ENCODE data around the gene MACROD2. TPM values are rescaled to one million over a fixed set of nuclear protein-coding genes. Genes with fewer than 3 reads are reported as not detected.

Gene MACROD2
- total RNA-seq, 1 donor from 2014 or later: 6.4 TPM

GRCh38 chr20:15642676-15643075 is 1647.4 kb downstream of the MACROD2 start:
- DNase-seq (ENCODE audit: low read depth, low spot score): no peak
- no peaks in the 10 kb centered on the region for H3K27me3 Mint-ChIP-seq (ENCODE audit: low read depth)
- peaks cover 16% of the 10 kb centered on the region for H3K4me1 Mint-ChIP-seq
- H3K4me3 Mint-ChIP-seq: no peak overlapping the region
- TF ChIP-seq, protein P1, sequence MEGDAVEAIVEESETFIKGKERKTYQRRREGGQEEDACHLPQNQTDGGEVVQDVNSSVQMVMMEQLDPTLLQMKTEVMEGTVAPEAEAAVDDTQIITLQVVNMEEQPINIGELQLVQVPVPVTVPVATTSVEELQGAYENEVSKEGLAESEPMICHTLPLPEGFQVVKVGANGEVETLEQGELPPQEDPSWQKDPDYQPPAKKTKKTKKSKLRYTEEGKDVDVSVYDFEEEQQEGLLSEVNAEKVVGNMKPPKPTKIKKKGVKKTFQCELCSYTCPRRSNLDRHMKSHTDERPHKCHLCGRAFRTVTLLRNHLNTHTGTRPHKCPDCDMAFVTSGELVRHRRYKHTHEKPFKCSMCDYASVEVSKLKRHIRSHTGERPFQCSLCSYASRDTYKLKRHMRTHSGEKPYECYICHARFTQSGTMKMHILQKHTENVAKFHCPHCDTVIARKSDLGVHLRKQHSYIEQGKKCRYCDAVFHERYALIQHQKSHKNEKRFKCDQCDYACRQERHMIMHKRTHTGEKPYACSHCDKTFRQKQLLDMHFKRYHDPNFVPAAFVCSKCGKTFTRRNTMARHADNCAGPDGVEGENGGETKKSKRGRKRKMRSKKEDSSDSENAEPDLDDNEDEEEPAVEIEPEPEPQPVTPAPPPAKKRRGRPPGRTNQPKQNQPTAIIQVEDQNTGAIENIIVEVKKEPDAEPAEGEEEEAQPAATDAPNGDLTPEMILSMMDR (conservative IDR thresholded peaks at IDR 0.05): no peak
- H3K27ac Mint-ChIP-seq (ENCODE audit: unreplicated experiment): no peak overlapping the region
- H3K9me3 Mint-ChIP-seq: peaks cover 2% of the 10 kb centered on the region
- H3K36me3 Mint-ChIP-seq (ENCODE audit: low read depth): no peaks in the 10 kb centered on the region

DNA sequence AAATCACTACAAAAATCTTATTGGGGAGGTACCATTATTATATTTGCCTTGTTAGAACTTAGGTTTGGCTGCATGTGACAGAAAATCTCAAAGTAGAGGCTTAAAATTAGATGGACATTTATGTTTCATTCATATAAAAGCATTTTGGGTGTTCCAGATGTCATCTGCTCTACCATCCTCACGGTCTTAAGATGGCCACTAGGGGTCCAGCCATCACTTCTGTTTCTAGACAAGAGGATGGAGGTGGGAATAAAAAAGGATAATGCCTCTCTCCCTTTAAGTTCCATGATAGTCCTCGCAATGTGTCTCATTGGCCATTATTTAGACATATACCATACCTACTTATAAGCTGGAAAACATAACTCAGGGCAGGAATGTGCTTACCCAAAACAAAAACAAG is 1648.4 kb downstream of the MACROD2 start:
- H3K4me1 Mint-ChIP-seq: peaks cover 6% of the 10 kb centered on the region
- no peak overlapping the region for H3K27ac Mint-ChIP-seq (ENCODE audit: unreplicated experiment)
- peaks cover 2% of the 10 kb centered on the region for H3K9me3 Mint-ChIP-seq
- H3K4me3 Mint-ChIP-seq: no peak overlapping the region
- TF ChIP-seq, protein P1 (conservative IDR thresholded peaks at IDR 0.05): peak; percentile 37
- no peaks in the 10 kb centered on the region for H3K27me3 Mint-ChIP-seq (ENCODE audit: low read depth)
- H3K36me3 Mint-ChIP-seq (ENCODE audit: low read depth): no peaks in the 10 kb centered on the region
- no peak for DNase-seq (ENCODE audit: low read depth, low spot score)

DNA sequence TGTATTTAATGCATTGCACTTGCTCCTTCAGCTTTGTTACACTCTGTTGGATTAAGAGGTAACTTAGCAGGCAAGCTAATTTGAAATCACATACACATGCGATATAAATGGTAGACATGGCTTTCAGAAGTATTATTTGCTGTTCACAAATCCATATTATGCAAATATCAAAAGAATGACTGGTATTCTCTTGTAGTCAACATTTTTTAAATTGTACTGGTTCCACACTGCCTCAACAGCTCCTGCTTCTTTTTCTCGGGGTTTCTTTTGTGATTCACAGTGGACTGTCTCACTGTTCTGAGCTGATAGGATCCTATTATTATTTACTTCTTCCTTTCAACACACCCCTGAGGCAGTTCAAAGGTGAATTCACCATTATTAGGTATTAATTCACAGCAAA is 1650.5 kb downstream of the MACROD2 start:
- Mint-ChIP-seq H3K4me1 (no peaks in the 10 kb centered on the region), H3K36me3 (ENCODE audit: low read depth) (no peaks in the 10 kb centered on the region), H3K9me3 (peaks cover 2% of the 10 kb centered on the region), H3K27ac (ENCODE audit: unreplicated experiment) (no peak overlapping the region), H3K4me3 (no peak overlapping the region), H3K27me3 (ENCODE audit: low read depth) (no peaks in the 10 kb centered on the region)
- DNase-seq (ENCODE audit: low read depth, low spot score): no peak
- TF ChIP-seq, protein P1 (conservative IDR thresholded peaks at IDR 0.05): no peak

DNA sequence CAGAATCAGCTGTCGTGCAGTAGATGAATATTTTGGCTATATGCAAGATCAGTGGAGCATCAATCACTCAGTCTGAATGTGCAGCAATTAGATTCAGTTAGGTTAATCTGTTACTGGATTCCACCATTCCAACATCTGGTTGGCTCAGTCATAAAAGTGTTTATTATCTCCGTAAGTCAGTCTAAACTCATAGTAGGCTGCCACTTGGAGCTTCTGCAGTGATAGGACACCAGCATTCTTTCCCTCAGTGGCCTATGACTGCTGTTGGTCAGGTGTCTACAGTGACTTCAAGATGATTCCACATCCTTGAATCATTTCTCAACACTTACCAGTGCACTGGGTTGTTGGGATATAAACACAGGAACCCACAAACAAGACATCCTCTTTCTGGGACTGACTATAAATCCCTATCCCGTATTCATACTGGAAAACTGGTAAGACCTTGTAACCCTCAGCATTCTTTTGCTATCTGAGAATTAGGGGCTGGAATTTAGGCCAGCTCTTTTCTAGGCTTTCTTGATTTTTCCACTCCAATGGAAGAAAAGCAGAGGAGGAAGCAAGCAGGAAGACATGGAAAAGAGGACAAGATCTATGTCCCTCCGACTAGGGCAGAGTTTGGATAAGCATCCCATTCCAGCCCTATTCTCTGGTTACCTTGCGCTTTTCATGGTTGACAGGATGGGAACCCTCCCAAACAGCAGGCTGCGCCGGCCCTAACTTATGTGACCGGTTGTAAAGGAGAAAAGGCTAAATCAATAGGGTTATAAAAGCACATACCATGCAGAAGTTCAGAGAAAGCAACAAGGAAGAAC is 1658.3 kb downstream of the MACROD2 start:
- Mint-ChIP-seq H3K9me3 (no peaks in the 10 kb centered on the region), H3K4me3 (no peak overlapping the region), H3K4me1 (peaks cover 11% of the 10 kb centered on the region), H3K27me3 (ENCODE audit: low read depth) (no peaks in the 10 kb centered on the region), H3K27ac (ENCODE audit: unreplicated experiment) (no peak overlapping the region), H3K36me3 (ENCODE audit: low read depth) (no peaks in the 10 kb centered on the region)
- TF ChIP-seq, protein P1 (conservative IDR thresholded peaks at IDR 0.05): no peak
- no peak for DNase-seq (ENCODE audit: low read depth, low spot score)

GRCh38 chr20:15654208-15654649 is 1658.9 kb downstream of the MACROD2 start:
- Mint-ChIP-seq H3K27me3 (ENCODE audit: low read depth) (no peaks in the 10 kb centered on the region), H3K9me3 (no peaks in the 10 kb centered on the region), H3K27ac (ENCODE audit: unreplicated experiment) (no peak overlapping the region), H3K36me3 (ENCODE audit: low read depth) (no peaks in the 10 kb centered on the region), H3K4me3 (no peak overlapping the region), H3K4me1 (peaks cover 14% of the 10 kb centered on the region)
- TF ChIP-seq, protein P1 (conservative IDR thresholded peaks at IDR 0.05): peak; percentile 66
- DNase-seq (ENCODE audit: low read depth, low spot score): peak; percentile 20

Data from neural crest cell (in vitro differentiated cells).